HG03575 (cell line): ENCODE data around the gene C5orf15.

Source experiments
- ATAC-seq: cut with Tn5 transposase; IDR thresholded peaks from one replicate; pipeline ENCODE4 v1.9.1; 2021; ENCODE audit not compliant: unreplicated experiment, insufficient number of reproducible peaks, low FRiP score; ENCODE audit errors: extremely low read depth

C5orf15 gene

DNA sequence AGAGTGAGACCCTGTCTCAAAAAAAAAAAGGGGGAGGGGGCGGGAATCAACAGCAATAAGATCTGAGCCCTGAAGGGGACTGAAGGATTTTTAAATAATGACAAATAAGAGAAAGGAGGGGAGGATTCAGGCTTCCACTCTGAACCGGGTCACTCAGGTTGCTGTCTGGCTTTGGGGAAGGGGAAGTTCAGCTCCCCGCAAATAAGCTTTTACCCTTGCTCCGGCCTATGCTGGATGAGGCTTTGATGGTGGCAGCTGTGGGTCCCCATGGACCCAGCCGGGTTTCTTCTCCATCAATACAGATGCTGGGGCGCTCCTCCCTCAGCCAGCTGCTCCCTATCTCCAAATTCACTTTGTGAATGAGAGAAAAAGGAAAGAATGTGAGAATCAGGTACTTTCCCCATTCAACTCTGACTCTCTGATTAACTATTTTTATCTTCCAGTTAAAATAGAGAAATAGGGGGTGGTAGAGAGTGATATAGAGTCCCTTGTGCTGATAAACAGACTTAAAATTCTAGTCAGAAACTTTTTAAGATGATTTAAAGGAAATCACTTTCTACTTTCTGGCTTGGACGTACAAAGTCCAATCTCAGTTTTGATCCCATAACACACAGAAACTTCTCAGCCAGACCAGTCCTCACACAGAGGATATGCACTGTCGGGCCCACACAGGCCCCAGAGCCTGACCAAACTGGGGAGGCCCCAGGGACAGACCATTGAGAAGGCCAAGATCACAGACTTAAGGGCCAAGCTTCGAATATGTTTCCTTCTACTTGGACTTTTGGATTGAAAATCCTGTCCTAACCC lies 39.6 kb downstream of the C5orf15 start:
- no peak for ATAC-seq

GRCh38 chr5:133927300-133928180 lies 40.9 kb downstream of the C5orf15 start:
- no peak for ATAC-seq

DNA sequence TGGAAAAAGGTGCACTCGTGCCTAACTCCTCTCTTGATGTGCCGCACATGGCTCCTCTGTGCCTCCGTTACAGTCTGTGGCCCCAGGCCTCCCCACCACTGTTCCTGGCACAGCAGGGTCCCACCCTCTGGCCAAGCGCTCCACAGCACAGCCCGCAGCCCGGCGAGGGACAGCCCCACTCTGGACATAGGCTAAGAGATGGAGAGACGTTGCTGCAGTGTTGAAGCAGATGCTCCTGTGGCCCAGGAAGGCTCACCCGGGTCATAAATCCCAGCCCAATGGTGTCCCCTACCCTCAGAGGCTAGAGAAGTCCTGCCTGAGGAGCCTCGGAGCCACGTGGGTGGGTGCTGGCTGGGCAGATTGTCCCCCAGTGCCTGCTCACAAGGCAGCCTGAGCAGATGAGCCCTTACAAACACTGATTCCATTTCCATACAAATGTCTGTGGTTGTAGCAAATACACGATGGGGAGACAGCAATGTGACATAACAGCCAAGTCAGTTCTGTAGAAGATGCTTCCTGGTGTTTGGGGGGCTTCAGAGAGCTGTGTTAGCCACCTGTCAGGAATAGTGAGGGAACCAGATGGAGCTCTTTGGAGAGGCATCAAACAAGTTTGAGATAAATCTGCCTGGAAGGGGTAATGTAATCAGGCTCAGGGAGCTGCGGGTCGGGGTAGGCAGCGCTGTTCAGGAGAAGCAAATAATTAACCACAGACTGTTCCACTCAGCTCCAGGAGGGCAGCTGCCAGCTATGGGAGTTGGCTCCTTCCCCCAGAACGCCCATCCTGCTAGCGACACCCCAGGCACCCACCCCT lies 41.7 kb downstream of the C5orf15 start:
- no peak for ATAC-seq

DNA sequence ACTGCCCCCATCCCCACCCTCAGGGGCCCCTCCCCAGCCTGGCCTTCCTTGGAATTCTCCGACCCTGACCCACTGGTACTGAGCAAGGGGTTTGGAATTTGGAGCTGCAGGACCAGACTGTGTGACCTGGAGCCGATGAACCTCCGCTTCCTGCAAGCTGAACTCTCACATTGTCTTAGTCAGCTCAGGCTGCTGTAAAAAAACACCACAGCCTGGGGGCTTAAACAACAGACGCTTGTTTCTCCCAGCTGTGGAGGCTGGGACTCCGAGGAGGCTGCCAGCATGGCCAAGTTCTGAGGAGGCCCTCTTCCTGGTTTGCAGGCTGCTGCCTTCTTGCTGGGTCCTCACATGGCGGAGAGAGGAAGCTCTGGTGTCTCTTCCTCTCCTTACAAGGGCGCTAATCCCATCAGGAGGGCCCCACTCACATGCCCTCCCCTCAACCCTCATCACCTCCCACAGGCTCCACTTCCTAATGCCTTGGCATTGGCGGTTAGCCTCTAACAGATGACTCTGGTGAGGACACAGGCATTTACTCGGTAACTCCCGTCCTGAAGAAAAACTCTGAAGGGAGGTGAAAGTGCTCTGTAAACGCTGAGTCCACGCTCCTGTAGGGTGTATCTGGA lies 42.4 kb downstream of the C5orf15 start:
- no peak for ATAC-seq

GRCh38 chr5:133925269-133925668 lies 43.2 kb downstream of the C5orf15 start:
- no peak for ATAC-seq

DNA sequence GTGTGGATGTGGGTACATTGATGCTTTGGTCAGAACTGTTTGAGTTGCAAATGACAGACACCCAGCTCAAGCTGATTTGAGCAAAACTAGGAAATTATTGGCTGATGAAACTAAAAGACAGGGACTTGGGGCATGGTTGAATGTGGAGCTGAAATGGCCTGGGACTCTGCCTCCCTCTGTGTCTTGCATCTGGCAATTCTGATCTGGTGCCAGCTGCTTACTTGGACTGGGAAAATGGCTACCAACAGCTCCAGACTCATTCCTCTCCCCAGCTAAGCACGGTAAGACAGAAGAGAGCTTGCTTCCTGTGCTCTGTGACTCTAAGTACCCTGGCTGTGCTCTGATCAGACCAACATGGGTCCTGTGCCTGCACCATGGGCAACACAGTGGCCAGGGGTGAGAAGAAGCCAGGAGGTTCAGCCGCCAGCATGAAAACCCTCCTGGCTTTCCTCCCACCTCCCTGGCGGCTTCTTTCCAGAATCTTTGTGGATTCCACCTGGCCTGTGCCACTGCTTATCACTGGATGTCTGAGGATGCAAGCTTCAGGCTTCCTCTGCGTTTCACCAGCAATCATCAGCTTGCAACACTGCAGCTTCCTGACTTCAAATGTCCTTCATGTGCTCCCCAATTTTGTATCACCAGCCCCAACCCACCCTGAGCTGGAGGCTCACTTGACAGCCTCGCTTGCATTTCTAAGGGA lies 44.1 kb downstream of the C5orf15 start:
- no peak for ATAC-seq

GRCh38 chr5:133921979-133922378 lies 46.4 kb downstream of the C5orf15 start:
- ATAC-seq, result no peak

DNA sequence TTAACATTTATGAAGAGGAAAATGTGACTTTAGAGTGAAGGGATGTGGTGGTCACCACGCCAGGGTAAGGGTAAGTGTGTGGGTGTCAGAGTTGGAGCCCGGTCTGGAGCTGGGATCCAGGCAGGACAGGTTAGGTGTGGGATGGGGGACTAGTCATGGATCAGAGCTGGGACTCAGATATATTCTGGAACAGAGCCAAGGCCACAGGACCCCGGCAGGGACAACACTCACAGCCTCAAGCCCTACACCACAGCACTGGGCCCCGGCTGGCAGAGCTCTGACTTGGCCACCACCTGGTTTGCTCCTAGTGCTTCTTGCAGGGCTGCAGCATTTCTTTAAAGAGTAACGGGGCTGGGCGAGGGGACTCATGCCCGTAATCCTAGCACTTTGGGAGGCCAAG lies 47.4 kb downstream of the C5orf15 start:
- no peak for ATAC-seq

- ATAC-seq, result no peak
Observed at GRCh38 chr5:133919148-133920136, 49.0 kb downstream of the C5orf15 start.

GRCh38 chr5:133918731-133919130 lies 49.7 kb downstream of the C5orf15 start:
- no peak for ATAC-seq

DNA sequence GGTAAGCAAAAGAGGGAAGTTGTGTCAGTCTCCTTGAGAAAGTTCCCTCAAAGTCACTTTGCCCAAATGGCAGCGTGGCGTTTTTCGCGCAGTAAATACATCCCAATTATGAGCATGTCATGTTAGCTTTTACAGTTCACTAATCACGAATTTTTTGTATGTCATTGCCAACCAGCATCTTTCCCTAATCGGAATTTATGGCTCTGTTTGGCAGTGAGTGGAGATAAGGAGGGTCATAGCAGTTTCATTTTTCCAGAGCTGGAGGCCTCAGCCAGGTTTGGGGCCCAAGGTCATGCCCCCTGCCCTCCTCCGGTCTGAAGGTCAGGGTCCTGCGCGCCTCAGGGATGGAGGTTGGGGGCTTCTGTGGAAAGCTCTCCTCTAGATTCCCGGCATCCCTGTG lies 50.1 kb downstream of the C5orf15 start:
- no peak for ATAC-seq

DNA sequence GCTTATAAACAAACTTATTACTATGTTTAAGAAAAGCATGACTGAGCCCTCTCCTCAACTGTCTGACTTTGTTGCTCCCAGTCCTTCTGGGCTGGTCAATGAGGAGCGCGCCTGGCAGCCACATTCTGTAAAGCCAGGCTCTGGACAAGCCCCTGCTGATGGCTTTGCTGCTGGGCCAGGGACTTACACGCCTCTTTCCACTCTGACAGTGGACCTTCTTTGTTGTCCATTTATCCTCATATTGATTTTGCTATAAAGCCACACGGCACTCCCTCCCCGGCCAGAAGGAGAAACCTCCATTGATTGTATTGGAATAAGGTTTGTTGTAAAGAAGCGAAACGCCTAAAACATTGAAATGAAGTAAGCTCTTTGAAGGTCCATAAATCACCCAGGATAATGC lies 50.6 kb downstream of the C5orf15 start:
- no peak for ATAC-seq

- no peak for ATAC-seq
Observed at GRCh38 chr5:133916914-133917313, 51.5 kb downstream of the C5orf15 start.

GRCh38 chr5:133916479-133916878 lies 51.9 kb downstream of the C5orf15 start:
- ATAC-seq, result no peak

DNA sequence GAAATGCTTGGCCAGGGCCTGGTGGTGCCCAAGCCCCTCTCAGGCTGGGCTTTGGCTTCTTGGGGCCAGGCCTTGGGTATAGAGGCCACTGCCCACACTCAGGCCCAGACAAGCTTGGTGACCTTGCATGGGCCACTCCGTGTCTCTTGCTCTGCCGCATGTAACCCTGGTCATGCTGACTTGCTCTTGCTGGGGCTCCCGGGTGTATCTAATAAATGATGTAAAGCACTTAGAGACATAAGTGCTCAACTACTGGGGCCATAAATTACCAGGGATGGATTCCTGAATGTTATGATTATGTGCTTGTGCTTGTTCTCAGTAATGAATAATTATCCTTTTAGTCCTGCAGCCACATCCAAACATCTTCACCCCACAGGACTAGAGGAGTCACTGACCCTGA lies 54.0 kb downstream of the C5orf15 start:
- no peak for ATAC-seq

DNA sequence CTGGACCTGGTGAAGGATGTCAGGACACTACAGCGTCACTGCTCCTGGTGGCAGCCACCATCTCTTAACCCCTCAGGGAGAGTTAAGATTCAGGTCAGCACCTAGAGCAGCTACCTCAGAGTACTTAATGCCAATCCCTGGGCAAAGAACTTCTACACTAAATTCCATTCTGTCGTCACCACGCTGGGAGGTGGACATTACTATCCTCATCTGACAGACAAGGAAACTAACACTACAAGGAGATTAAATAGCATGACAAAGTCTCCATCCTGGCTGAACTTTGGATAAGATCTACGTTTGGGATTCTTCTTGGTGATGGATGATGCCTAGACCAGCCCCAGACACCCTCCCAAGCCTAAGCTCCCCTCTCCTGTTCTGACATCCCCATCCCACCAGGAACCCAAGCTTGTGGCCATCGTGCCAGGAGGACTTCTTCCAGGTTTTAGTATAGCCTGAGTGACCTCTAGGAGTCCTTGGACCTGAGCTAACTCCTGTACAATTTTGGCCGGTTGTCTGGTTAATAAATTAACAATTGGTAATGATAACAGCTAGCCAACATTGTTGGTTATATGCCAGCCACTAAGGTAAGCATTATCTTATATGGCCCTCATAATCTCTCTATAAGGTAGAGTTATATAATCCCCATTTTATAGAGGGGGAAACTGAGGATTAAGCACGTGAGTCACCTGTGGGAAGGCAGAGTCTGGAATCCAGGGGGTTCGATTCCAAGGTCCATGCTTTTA lies 54.8 kb downstream of the C5orf15 start:
- no peak for ATAC-seq

- no peak for ATAC-seq
Observed at GRCh38 chr5:133912951-133913350, 55.5 kb downstream of the C5orf15 start.
